ENCODE data around the gene ADGRG3. TPM values are rescaled to one million over a fixed set of nuclear protein-coding genes. Genes with fewer than 3 reads are reported as not detected.

Gene ADGRG3
- polyA plus RNA-seq, 1 donor (not counting 4 experiments of a cell fraction or from before 2014, with no cell fraction given), result not detected

DNA sequence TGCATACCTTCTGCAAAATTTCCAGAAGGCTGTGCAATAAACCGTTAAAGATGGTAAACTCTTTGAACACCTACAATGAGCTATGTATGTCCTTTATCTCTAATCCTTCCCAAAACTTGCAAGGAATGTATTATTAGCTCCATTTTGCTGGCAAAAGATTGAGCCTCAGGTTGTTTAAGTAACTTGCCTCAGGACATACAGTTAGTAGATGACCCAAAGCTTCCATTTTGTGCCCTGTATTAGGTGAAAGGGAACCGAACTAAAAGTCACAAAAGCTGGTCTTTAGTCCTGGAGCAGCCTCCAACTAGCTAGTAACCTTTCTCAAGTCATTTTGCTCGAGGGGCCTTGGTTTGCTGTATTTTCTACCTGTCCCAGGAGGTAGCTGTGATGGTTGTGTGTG is 4.3 kb downstream of the ADGRG3 start:
- H3K9me1 ChIP-seq (ENCODE audit: control insufficient read depth, extremely low read depth, insufficient read depth, low read length), result no peaks in the 10 kb centered on the region
- no peak overlapping the region for H3K9ac ChIP-seq (ENCODE audit: control insufficient read depth, extremely low read depth, insufficient read depth, low read length)
- H3K27me3 ChIP-seq (ENCODE audit: control insufficient read depth, extremely low read depth, insufficient read depth, low read length), result peaks cover 3% of the 10 kb centered on the region
- no peak overlapping the region for H3K4me3 ChIP-seq (ENCODE audit: control insufficient read depth in 2 of 3, extremely low read depth in 1 of 3, insufficient read depth in 2 of 3, low read depth in 1 of 3, low read length in 3 of 3)
- no peaks in the 10 kb centered on the region for H4K20me1 ChIP-seq (ENCODE audit: control insufficient read depth, extremely low read depth, insufficient read depth, low read length)
- no peak overlapping the region for H3K4me2 ChIP-seq (ENCODE audit: control insufficient read depth, extremely low read depth, insufficient read depth, low read depth, low read length)
- TF ChIP-seq EZH2 (IDR thresholded peaks at IDR 0.05; ENCODE audit: low read length), result no peak
- TF ChIP-seq, protein P1, sequence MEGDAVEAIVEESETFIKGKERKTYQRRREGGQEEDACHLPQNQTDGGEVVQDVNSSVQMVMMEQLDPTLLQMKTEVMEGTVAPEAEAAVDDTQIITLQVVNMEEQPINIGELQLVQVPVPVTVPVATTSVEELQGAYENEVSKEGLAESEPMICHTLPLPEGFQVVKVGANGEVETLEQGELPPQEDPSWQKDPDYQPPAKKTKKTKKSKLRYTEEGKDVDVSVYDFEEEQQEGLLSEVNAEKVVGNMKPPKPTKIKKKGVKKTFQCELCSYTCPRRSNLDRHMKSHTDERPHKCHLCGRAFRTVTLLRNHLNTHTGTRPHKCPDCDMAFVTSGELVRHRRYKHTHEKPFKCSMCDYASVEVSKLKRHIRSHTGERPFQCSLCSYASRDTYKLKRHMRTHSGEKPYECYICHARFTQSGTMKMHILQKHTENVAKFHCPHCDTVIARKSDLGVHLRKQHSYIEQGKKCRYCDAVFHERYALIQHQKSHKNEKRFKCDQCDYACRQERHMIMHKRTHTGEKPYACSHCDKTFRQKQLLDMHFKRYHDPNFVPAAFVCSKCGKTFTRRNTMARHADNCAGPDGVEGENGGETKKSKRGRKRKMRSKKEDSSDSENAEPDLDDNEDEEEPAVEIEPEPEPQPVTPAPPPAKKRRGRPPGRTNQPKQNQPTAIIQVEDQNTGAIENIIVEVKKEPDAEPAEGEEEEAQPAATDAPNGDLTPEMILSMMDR (optimal IDR thresholded peaks at IDR 0.05 in 1 of 3, IDR thresholded peaks at IDR 0.05 in 1 of 3, conservative IDR thresholded peaks at IDR 0.05 in 1 of 3; ENCODE audit: extremely low read depth in 1 of 3, insufficient read depth in 2 of 3, low read length in 3 of 3), result no peak
- no peaks in the 10 kb centered on the region for H3K4me1 ChIP-seq (ENCODE audit: control insufficient read depth, extremely low read depth, insufficient read depth, low read length)
- H3K27ac ChIP-seq (ENCODE audit: control insufficient read depth, insufficient read depth, low read length), result no peak overlapping the region
- no peak for FAIRE-seq
- no peak for DNase-seq (ENCODE audit: low read depth, low spot score)
- no peaks in the 10 kb centered on the region for H3K36me3 ChIP-seq (ENCODE audit: control insufficient read depth in 2 of 2, extremely low read depth in 1 of 2, insufficient read depth in 2 of 2, low read length in 2 of 2)
- dilution Hi-C loops (cut with MboI; ENCODE audit: extremely low pct_ligation_motif_present, low sequenced_read_pairs), result no loop called here
- H3K9me3 ChIP-seq (ENCODE audit: control insufficient read depth, low read depth, low read length), result no peaks in the 10 kb centered on the region
- H3K79me2 ChIP-seq (ENCODE audit: control insufficient read depth, insufficient read depth, low read length), result no peaks in the 10 kb centered on the region
- H2AFZ ChIP-seq (ENCODE audit: control insufficient read depth, low read length), result no peak overlapping the region

DNA sequence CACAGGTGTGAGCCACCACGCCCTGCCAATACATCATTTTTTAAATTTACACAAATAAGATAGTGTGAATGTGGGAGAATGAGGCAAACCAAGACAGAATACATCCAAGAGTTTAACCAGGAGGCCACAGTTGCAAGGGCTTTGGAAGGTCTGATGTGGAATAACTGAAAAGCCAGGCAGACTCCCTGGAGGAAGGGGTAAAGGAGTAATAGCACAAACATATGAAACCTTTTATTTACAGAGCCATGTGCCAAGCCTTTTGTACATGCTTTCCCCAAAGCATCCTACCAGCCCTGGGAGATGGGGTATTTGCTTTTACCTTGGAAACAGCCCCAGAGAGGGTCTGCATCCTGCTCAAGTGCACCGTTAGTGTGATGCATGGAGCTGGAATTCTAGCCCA is 4.7 kb downstream of the ADGRG3 start:
- TF ChIP-seq, protein P1 (optimal IDR thresholded peaks at IDR 0.05 in 1 of 3, IDR thresholded peaks at IDR 0.05 in 1 of 3, conservative IDR thresholded peaks at IDR 0.05 in 1 of 3; ENCODE audit: extremely low read depth in 1 of 3, insufficient read depth in 2 of 3, low read length in 3 of 3), result no peak
- no peak for TF ChIP-seq EZH2 (IDR thresholded peaks at IDR 0.05; ENCODE audit: low read length)
- FAIRE-seq (no peak), DNase-seq (ENCODE audit: low read depth, low spot score) (no peak)
- Histone ChIP-seq H3K9me3 (ENCODE audit: control insufficient read depth, low read depth, low read length) (no peaks in the 10 kb centered on the region), H3K4me2 (ENCODE audit: control insufficient read depth, extremely low read depth, insufficient read depth, low read depth, low read length) (no peak overlapping the region), H3K9me1 (ENCODE audit: control insufficient read depth, extremely low read depth, insufficient read depth, low read length) (no peaks in the 10 kb centered on the region), H3K4me1 (ENCODE audit: control insufficient read depth, extremely low read depth, insufficient read depth, low read length) (no peaks in the 10 kb centered on the region), H2AFZ (ENCODE audit: control insufficient read depth, low read length) (no peak overlapping the region), H3K27me3 (ENCODE audit: control insufficient read depth, extremely low read depth, insufficient read depth, low read length) (peaks cover 3% of the 10 kb centered on the region), H3K79me2 (ENCODE audit: control insufficient read depth, insufficient read depth, low read length) (no peaks in the 10 kb centered on the region), H3K9ac (ENCODE audit: control insufficient read depth, extremely low read depth, insufficient read depth, low read length) (no peak overlapping the region), H3K4me3 (ENCODE audit: control insufficient read depth in 2 of 3, extremely low read depth in 1 of 3, insufficient read depth in 2 of 3, low read depth in 1 of 3, low read length in 3 of 3) (no peak overlapping the region), H3K36me3 (ENCODE audit: control insufficient read depth in 2 of 2, extremely low read depth in 1 of 2, insufficient read depth in 2 of 2, low read length in 2 of 2) (no peaks in the 10 kb centered on the region), H4K20me1 (ENCODE audit: control insufficient read depth, extremely low read depth, insufficient read depth, low read length) (no peaks in the 10 kb centered on the region), H3K27ac (ENCODE audit: control insufficient read depth, insufficient read depth, low read length) (no peak overlapping the region)
- dilution Hi-C loops (cut with MboI; ENCODE audit: extremely low pct_ligation_motif_present, low sequenced_read_pairs), result no loop called here
